C4-2B (cell line): ENCODE data around the gene LPP.

Experiments used
- ZFX ChIP-seq: fragments of 450-650 bp; IDR thresholded peaks from 2 replicates; pipeline ENCODE4 v1.6.1; 2017
- TF ChIP-seq, protein P1 (sequence below): fragments of 450-650 bp; conservative IDR thresholded peaks from 2 replicates; pipeline ENCODE4 v1.5.1; 2017; ENCODE audit warnings: mild to moderate bottlenecking

DNA sequence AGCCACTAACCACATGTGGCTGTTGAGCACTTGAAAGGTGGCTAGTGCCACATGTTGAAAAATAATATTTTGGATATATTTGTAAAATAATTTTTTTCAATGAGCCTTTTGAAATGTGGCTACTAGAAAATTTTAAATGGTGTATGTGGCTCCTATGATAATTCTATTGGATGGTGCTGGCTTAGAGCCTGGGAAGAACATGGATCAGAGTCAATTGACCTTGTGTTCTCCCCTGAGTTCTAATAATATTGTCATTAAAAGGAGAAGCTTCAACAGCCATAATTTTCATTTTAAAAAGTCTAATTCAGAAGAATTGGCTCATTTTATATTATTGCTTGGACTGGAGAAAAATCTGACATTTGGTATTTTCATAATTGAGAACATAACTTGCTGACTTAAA lies 167.3 kb downstream of the LPP start:
- TF ChIP-seq, protein P1, sequence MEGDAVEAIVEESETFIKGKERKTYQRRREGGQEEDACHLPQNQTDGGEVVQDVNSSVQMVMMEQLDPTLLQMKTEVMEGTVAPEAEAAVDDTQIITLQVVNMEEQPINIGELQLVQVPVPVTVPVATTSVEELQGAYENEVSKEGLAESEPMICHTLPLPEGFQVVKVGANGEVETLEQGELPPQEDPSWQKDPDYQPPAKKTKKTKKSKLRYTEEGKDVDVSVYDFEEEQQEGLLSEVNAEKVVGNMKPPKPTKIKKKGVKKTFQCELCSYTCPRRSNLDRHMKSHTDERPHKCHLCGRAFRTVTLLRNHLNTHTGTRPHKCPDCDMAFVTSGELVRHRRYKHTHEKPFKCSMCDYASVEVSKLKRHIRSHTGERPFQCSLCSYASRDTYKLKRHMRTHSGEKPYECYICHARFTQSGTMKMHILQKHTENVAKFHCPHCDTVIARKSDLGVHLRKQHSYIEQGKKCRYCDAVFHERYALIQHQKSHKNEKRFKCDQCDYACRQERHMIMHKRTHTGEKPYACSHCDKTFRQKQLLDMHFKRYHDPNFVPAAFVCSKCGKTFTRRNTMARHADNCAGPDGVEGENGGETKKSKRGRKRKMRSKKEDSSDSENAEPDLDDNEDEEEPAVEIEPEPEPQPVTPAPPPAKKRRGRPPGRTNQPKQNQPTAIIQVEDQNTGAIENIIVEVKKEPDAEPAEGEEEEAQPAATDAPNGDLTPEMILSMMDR = no peak
- TF ChIP-seq ZFX = no peak
